HG03097 (cell line): ENCODE data around the gene PTPRM.

Source experiments
- ATAC-seq: cut with Tn5 transposase; IDR thresholded peaks from one replicate; pipeline ENCODE4 v1.9.1; 2021; ENCODE audit not compliant: unreplicated experiment, low FRiP score

Gene PTPRM

DNA sequence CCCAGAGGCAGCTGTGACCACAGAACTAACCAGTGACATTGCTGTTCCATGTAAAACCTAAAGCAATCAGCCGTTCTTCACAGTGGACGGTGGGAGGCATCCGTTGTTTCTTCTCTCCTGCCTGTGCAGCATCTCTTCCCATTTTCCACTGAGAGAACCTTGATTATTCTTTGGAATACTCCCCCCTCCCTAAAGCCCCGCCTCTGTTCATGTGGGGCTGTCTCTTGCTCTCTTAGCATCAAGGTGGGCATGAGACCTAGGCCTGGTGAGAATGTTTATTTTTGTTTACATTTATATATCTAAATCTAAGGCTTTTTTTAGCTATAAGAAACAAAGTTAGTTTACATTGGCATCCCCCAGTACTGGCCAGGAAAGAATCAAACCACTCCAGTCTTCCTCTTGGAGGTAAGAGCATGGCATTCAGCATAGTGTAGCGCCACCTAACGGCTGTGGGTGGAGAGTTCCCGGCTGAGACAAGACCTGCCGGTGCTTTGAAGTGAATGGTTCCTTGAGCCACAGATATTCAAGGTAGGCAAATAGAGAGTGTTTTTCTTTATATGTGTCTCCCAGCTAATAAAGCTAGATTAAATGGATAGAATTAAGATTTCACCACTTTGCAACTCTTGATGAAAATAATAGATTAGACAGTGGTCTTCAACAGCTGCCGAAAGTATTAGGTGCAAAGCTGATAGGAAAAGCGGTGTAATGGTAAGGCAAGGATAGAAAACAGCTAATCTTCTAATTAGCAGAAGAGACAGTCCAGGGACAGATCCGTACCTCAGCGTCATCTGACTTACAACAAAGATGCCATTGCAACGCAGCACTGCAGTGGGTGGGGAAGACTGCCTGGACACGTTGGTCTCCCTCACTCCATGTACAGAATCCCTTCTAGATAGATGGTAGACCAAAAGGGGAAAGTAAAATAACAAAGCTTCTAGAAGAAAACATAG lies 822.5 kb downstream of the PTPRM start:
- no peak for ATAC-seq

DNA sequence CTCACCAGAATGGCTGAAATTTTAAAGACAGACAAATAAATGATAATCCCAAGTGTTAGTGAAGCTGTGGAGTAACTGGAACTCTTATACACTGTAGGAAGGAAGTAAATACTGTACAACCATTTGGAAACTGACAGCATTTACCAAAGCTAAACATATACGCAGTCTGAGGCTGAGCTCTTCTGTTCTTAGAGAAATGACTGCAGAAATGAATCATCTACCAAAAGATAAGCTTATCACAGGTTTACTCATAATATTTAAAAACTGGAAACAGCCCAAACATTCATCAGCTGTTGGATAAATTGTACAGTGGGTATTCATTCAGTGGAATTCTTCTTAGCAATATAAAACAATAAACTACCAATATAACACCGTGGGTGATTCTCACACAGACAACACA lies 824.0 kb downstream of the PTPRM start:
- ATAC-seq: no peak

DNA sequence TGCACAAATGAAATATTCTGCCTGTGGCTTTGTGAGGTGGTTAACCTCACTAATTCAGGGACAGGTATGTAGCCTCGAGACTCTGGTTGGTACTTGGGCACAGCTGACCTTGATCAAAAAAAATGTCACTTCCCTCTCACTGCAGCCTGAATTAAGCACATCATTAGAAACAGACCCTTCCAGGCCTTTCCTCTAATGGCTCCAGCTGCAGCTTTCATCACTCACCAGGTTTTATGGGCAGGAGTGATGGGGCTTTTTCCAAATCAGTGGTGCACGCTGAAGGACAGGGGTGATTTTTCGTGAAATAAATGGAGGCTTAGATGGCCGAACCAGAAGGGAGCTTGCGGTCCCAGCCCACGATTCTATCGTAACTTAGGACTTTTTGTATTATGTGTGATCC lies 829.1 kb downstream of the PTPRM start:
- ATAC-seq: no peak

DNA sequence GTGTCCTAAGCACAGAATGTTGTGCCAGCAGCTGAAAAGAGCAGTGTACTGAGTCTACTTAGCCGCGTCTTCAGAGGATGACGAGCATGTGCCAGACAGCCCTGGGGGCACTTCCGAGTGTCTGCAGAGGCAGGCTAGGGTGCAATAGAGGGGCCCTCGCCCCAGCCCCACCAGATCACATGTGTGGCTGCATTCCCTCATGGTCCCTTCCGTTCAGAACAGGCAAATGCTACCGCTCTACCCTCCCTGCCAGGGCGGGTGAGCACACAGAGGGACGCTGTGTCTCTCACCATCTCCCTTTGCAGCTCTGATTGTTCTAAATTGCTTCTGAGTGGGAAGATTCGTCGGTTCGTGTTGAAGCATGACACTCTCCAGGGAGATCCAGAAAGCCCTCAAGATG lies 829.9 kb downstream of the PTPRM start:
- ATAC-seq: no peak

DNA sequence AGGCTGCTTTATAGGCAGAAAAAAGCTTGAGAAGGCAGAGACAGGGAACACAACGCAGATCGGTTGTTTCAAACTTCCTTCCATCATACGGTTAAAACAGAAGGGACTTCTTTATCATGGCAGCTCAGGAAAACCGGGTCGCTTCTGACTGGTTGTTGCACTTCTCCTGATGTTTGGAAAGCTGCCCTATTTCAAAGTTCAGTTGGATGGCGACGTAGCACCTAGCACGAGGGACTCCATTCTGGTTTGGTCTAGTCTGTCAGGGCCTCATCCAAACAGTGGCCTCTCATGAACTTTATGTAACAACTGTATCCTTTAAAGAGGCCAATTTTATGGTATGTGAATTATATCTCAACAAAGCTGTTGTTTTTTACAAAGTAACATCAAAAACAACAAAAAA lies 832.0 kb downstream of the PTPRM start:
- ATAC-seq: no peak

DNA sequence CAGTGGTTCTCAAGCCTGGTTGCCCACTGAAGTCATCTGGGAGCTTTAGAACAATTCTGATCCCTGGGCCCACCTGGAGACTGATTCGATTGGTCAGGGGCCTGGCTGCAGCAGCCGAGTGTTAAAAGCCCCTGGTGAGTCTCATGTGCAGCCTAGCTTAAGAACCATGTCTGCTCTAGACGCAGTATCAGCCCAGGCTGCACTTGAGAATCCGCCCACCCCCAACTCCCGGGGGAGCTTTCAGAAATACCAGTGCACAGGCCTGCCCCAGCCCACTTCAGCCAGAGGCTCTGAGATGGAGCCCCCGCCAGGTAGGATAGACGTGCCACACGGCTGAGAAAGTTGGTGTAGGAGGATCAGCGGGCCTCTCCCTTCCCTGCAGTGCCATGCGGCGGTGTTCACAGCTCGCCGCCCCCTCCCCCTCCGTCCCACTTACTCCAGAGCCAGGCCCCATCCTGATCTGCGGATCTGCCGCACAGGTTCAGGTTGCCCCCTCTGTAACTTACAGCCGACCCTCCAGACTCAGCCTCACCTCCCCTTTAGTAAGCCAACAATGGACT lies 833.2 kb downstream of the PTPRM start:
- ATAC-seq: no peak

DNA sequence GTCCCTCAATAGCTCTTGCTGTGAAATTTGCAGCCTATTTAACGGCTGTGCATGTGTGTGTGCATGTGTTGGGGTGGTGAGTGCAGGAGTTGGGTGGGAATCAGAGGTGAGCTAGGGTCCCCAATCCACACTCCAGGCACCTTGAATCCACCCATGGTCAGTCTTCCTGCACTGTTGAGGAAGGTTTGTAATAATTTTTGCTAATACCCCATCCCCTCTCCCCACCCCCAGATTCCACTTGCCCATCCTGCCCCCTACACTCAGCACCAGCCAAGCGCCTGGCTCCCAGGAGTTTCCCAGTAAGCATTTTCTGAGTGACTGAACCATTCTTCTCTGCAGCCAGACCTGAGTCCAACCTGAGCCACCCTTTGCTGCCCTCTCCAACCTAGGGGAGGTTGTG lies 833.7 kb downstream of the PTPRM start:
- ATAC-seq: no peak

DNA sequence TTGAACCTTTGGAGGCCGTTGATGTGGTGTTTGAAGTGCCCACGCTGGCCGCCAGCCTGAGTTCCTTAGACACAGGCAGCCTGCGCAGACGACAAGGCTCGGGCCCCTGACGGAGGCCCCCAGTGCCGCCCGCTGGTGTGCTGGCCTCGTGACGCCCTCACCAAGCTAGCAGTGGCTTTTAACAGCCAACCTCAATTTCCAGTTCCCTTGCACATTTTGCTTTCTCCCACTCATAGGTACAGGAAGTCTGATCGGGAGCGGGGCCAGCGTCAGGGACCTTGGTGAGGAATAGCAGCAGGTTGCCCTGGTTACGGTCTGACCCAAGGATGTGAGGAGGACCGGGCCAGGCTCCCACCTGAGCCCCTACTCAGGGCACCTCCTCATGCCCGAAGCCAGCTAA lies 834.5 kb downstream of the PTPRM start:
- ATAC-seq: no peak

DNA sequence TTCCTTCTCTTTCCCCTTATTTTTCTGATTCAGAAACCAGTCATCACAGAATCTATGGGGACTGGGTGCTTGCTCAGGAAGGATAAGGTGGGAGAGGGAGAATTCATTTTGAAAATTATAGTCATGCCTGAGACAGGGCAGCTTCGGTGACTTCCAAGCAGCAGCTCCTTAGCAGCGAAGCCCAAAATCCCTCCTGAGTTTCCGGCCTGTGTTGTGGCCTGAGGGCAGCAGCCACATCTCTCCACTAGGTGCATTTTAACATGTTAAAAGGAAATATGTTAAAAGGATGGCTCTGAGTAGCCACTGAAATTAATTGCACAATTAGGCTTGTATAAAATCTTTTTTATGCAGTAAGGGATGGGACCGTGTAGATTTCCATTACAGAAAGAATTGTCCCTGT lies 835.1 kb downstream of the PTPRM start:
- no peak for ATAC-seq

DNA sequence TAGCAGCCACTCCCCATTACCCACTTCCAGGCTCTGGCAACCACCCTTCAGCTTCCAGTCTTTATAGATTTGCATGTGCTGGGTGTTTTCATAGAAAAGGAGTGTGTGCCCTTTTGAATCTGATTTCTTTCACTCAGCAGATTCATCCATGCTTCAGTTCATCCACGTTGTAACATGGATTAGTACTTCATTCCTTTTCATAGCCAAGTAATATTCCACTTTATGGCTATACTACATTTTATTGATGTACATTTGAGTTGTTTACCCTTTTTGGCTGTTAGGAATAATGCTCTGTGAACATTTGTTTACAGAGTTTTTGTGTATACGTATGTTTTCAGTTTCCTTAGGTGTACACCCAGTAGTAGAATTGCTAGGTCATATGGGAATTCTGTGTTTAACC lies 836.6 kb downstream of the PTPRM start:
- no peak for ATAC-seq

DNA sequence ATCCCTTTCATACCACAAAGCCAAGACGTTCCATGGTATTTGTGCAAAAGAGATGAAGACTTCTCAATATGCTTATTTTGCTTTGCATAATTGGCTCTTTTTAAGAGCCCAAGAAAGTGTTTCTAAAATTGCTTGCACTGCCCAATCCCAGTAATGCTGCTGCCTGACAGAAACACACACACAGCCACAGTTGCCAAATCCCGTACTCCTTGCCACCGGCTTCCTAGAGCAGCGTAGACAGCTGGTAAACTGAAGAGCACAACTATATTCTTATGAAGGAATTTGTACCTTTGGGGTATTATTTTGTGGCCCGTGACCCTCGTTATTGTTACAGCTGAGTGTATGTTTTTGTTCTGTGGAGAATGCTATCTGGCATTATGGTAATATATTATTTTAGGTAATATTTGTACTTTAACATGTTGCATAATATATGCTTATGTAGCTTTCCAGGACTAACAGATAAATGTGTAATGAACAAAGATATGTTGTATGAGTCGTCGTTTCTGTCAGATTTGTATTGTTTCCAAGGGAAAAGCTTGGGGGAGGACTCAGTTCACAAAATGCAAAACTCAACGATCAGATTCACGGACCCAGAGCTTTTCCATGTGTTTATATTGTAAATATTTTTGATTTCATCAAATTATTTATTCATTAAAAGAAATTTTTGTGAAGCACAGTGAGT lies 839.2 kb downstream of the PTPRM start:
- ATAC-seq: no peak

DNA sequence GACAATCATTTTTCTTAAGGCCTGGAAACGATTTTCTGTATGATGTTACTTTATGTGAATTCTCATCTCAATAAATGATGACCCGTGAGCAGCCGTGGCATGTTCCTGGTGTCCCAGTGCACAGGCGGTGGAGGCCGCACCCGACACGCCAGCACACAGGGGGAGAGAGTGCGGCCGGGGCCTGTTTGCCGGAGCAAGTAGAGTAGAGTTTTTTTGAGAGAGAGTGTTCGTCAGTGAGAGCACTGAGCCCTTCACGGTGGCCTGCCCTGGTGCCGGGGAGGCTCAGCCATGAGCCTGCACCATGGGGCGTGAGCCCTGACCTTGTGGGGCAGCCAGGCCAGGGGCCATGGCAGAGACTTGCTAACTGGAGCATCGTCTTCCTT lies 839.7 kb downstream of the PTPRM start:
- ATAC-seq: no peak

DNA sequence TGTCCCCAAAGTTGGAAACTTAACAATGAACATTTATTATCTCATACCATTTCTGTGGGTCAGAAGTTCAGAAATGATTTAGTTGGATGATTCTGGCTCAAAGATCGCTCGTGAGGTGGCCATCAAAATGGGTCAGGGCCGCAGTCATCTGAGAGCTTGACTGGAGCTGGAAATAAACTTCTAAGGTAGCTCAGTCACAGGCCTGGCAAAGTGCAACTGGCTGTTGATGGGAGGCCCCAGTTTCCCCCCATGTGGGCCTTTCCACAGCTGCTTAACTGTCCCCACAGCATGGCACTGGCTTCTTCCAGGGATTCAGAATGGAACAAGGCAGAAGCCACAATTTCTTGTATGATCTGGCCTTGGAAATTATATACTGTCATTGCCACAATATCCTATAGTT lies 842.0 kb downstream of the PTPRM start:
- ATAC-seq: no peak

DNA sequence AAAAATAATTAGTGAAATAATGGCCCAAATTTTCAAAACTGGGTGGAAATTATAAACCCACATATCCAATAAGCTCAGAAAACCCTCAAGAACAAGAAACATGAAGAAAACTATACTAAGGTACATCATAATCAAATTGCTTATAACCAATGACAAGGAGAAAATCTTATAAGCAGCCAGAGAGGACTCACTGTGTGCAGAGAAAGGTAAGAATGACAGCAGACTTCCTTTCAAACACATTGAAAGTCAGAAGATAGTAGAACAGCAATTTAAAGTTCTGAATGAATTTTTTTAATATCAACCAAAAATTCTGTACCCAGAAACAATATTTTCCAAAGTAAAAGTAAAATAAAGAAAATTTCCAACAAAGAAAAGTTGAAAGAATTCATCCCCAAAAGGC lies 844.4 kb downstream of the PTPRM start:
- no peak for ATAC-seq

DNA sequence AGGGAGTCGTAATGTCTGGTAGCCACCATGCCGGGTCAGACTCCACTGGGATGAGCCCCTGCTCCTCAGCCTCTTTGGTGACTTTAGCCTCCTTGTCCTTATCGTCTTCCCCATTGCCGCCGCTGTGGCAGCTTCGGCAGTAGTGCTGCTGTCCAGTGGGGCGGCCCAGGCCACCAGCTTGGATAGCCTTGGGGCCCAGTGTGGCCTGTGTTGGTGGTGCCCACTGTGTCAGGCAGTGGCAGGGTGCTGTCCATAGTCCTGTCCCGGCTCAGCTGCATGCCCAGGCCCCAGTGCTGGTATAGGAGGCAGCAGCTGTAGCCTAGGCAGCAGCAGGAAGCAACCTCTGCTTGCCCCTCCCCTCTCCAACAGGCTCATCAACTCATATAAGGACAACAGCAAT lies 845.0 kb downstream of the PTPRM start:
- ATAC-seq: no peak

DNA sequence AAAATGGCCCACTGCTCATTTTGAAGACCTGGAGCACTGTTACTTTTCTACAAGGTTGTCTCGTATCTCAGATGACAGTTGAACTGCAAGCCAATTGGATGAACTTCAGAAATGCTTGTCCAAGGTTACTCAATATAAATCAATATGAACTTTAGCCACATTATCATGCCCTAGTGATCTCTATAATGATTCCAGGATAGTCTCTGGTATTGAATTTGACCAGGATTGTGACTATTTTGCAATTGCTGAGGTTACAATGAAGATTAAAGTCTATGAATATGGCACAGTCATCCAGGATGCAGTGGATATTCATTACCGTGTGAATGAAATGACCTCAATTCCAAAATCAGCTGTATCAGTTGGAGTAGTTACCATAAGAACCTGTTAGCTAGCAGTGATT lies 846.1 kb downstream of the PTPRM start:
- ATAC-seq: no peak

DNA sequence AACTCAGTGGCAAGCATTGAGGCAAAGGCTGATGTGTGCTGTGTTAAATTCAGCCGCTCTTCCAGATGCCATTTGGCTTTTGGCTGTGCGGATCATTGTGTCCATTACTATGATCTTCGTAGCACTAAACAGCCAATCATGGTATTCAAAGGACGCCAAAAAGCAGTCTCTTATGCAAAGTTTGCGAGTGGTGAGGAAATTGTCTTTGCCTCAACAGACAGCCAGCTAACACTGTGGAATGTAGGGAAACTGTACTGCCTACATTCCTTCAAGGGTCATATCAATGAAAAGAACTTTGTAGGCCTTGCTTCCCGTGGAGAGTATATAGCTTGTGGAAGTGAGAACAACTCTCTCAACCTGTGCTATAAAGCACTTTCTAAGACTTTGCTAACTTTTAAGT lies 846.6 kb downstream of the PTPRM start:
- no peak for ATAC-seq

DNA sequence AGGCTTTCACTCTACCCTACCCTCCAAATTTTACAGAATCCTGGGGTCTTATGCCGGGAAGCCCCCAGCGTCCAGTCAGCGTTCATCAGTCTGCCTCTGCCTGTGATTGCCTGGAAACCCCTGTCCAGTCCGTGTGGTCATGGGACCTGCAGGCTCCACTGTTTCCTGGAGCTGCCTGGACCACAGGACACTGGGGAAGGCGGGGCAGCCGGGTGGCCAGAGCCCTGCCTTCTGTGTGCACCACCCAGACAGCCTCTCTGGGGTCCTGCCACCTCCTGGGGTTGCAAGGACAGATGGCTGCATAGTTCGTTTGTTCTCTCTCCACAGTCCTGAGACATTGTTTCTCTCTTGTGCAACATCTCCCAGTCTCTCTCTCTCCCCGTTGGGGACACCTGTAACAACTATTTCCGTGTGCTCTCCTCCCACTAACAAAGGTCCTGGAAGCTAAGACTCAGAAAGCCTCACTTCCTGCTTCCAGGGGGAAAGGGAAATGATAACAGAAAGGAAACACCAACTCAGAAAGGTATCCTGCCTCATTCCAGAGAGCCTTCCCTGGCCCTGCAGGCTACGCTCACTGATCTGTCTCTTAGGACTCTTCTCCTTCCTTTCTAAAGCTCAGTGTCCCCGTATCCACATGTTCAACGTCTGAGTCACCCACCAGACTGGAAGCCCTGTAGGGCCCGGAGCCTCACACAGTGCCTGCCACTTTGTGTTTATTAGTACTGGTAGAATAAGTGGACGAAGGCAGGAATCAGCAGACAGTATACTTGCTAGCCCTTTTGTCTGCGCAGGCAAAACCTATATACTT lies 849.3 kb downstream of the PTPRM start:
- no peak for ATAC-seq

DNA sequence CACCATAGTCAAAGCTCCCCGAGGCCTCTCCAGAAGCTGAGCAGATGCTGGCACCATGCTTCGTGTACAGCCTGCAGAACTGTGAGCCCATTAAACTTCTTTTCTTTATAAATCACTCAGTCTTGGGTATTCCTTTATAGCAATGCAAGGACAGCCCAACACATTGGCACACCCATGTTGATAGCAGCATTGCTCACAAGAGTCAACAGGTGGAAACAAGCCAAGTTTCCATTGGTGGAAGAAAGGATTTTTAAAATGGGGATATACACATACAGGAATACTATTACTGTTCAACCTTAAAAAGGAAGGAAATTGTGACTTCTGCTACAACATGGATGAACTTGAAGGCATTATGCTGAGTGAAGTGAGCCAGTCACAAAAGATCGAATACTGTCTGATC lies 855.3 kb downstream of the PTPRM start:
- ATAC-seq: no peak

DNA sequence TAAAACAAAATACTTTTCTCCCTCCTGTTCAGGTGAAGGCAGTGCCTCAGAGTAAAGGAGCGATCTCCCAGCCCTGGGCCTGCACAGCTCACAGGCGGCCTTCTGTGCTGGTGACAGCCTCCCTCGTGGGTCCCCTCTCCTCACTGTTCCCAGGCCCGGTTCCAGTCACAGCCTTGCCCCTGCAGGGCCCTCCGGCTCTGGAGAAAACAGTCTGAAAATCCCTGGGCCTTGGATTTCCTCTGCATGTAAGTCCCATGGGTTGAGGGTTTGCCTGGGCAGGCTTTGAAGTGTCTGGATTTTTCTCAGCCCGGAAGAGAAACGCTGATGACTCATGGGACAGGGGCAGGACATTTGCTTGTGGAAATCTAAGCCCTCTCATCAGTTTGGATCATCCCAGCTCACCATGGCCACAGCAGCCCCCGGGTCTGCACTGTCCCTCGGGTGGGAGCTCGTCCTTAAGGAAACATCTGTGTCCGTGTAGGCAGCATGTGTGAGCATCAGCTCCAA lies 856.0 kb downstream of the PTPRM start:
- no peak for ATAC-seq

DNA sequence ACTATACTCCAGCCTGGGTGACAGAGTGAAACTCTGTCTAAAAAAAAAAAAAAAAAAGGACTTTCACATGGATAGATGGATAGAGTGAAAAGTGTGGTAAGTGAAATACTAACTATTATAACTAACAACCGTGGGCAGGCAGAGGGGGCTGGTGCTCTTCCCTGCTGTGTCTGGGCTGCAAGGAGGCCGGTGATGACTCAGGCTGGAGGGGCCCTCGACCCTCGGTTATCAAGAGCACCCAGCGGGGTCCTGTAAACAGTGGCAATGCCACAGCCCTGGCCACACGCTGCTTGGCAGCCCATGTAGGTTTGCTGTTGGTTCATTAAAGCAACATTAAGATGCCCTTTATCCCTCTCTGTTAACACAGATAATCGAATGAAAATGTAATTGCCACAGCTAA lies 857.4 kb downstream of the PTPRM start:
- ATAC-seq: no peak
